Tibial artery (tissue), 4 donors: Measurements from ENCODE around the gene IGSF3.
A peak's percentile ranks its signal among the peaks of the same experiment; 100 is the strongest.

Source experiments
- DNase-seq, 2 donors: peaks; one replicate each; pipeline ENCODE4 v3.0.0-alpha.2; 2019
- H3K27ac ChIP-seq, 2 donors: fragments of 200-600 bp; sonication (generic) in 1 of 2; 1 replicate in 1 of 2; 2 replicates in 1 of 2; pipeline ENCODE4 v1.5.1; 2018 to 2019; ENCODE audit warnings: mild to moderate bottlenecking in 1 of 2
- H3K27me3 ChIP-seq, 2 donors: fragments of 200-600 bp; sonication (generic) in 1 of 2; one replicate each; pipeline versions ENCODE4 v1.5.1 to v1.6.0; 2016 to 2019
- H3K36me3 ChIP-seq, 3 donors: fragments of 200-600 bp; sonication (generic) in 2 of 3; one replicate each; pipeline ENCODE4 v1.5.1; 2016 to 2019; ENCODE audit warnings: mild to moderate bottlenecking in 2 of 3
- H3K4me1 ChIP-seq, 4 donors: fragments of 200-600 bp; sonication (generic) in 2 of 4; 1 replicate in 3 of 4; 2 replicates in 1 of 4; pipeline ENCODE4 v1.5.1; 2016 to 2019
- H3K4me3 ChIP-seq, 2 donors: fragments of 200-600 bp; sonication (generic) in 1 of 2; 1 replicate in 1 of 2; 2 replicates in 1 of 2; pipeline ENCODE4 v1.5.1; 2018 to 2019; ENCODE audit warnings: mild to moderate bottlenecking in 2 of 2
- H3K9me3 ChIP-seq, 3 donors: fragments of 200-600 bp; sonication (generic) in 1 of 3; one replicate each; pipeline ENCODE4 v1.5.1; 2016 to 2019
- intact Hi-C: fragments of 100-400 bp; cut with DNase I; formaldehyde crosslinking; loops from one replicate; pipeline ENCODE4 v1.15.0; 2023; ENCODE audit warnings: low total_unique reads
- TF ChIP-seq, protein P1 (sequence below), 2 experiments: fragments of 200-600 bp in 1 of 2; fragments of 450-650 bp in 1 of 2; IDR thresholded peaks; one replicate each; pipeline ENCODE4 v1.5.1; 2017 to 2019; ENCODE audit warnings: antibody characterized with exemption in 2 of 2, mild to moderate bottlenecking in 1 of 2, moderate library complexity in 1 of 2

The IGSF3 gene

DNA sequence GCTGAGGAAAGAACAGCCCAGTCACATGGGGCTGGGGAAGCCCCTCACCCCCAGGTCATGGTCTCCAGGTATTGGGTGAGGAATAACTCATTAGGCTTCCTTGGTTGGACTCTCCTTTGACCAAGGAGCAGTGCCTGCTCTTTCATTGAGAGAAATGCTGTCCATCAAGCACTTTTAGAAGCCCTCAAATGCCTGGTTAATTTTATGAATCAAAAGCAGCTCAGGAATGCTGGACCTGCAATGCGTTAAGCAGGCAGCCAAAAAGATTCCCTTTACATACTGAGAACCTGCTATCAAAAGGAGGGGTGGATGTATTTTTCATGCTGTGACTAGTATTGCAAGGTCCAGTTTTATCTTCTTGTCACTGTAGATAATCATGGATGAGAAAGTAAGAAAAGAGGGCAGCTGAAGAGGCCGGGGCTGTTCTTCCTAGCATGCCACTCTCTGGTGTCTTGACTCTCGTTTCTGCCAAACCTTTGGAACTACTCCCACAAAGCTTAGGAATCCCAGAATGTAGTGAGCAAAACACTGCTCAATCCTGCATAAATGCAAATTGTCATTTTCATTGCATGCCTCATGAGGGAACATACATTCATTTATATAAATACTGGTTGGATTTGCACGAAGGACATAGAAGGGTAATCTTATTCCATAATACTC, 94.6 kb downstream of the IGSF3 start:
- no peak overlapping the region for H3K4me3 ChIP-seq
- TF ChIP-seq, protein P1, sequence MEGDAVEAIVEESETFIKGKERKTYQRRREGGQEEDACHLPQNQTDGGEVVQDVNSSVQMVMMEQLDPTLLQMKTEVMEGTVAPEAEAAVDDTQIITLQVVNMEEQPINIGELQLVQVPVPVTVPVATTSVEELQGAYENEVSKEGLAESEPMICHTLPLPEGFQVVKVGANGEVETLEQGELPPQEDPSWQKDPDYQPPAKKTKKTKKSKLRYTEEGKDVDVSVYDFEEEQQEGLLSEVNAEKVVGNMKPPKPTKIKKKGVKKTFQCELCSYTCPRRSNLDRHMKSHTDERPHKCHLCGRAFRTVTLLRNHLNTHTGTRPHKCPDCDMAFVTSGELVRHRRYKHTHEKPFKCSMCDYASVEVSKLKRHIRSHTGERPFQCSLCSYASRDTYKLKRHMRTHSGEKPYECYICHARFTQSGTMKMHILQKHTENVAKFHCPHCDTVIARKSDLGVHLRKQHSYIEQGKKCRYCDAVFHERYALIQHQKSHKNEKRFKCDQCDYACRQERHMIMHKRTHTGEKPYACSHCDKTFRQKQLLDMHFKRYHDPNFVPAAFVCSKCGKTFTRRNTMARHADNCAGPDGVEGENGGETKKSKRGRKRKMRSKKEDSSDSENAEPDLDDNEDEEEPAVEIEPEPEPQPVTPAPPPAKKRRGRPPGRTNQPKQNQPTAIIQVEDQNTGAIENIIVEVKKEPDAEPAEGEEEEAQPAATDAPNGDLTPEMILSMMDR (IDR thresholded peaks at IDR 0.05): no peak
- no peaks in the 10 kb centered on the region for H3K36me3 ChIP-seq
- H3K27me3 ChIP-seq: no peaks in the 10 kb centered on the region
- H3K27ac ChIP-seq: no peak overlapping the region
- H3K9me3 ChIP-seq: no peaks in the 10 kb centered on the region
- intact Hi-C loops: loop anchor here (5.0 kb wide), 2 partner anchors 201 to 484 kb away; partner anchors contain the start of gene ATP1A1
- DNase-seq: no peak
- H3K4me1 ChIP-seq: peaks cover 0 to 32% (median 8%) of the 10 kb centered on the region in 4 donors

DNA sequence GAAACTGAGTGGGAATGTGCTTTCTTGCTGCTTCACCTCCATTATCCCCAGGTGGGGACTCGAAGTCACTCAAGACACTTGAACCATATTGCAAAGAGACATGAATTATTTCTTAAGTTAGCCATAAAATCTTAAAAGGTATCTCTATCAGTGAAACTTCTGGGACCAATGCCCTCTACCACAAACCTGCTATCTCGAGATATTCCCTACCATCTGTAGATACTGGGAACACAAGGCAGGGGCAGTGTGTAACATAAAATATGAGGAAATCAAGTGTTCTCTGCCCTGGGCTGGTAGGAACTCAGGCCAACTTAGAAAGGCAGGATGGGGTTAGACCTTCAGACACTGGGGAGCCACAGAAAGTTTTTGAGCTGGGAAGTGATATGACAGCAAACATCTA, 95.4 kb downstream of the IGSF3 start:
- peak overlapping the region; percentile 96 for H3K27ac ChIP-seq
- no peaks in the 10 kb centered on the region for H3K27me3 ChIP-seq
- no peaks in the 10 kb centered on the region for H3K36me3 ChIP-seq
- intact Hi-C loops: loop anchor here (5.0 kb wide), 2 partner anchors 200 to 485 kb away; partner anchors contain the start of gene ATP1A1
- H3K4me1 ChIP-seq: peaks cover 0 to 37% (median 8%) of the 10 kb centered on the region in 4 donors
- TF ChIP-seq, protein P1 (IDR thresholded peaks at IDR 0.05): no peak
- H3K9me3 ChIP-seq: no peaks in the 10 kb centered on the region
- no peak for DNase-seq
- no peak overlapping the region for H3K4me3 ChIP-seq

DNA sequence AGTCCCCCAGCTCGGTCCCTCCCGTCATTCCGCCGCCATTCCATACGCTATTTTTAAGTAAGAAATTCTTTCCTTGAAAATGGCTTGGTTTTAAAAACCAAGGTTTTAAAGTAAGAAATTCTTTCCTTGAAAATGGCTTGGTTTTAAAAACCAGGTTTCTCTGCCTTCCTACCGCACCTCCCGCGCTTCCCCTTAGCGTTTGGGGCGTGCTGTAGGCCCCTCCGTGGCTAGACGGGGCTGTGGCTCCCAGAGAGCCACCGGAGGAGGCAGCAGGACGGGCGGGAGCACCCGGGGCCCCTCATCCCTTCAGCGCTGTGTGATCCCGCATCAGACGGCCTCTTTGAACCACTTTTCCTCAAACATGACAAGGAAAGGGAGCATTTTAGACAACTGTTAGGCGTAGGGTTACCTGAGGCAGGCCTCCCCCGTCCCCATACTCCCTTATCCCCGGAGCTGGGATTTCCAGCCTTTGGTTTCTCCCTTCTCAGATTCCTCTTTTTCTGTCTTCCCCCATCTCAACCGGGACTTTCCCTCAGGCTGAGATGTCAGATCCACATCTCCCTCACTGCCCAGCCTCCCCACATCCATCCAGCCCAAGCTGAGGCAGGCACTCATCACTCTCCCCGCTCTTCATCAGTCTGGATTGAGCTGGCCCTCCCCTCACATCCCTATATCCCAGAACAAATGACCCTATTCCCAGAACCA, 96.2 kb downstream of the IGSF3 start:
- Histone ChIP-seq H3K9me3 (no peaks in the 10 kb centered on the region), H3K36me3 (no peaks in the 10 kb centered on the region), H3K27ac (peak overlapping the region; percentile 96), H3K4me3 (peak overlapping the region; percentile 88 to 90), H3K27me3 (no peaks in the 10 kb centered on the region), H3K4me1 (peaks cover 0 to 40% (median 8%) of the 10 kb centered on the region in 4 donors)
- DNase-seq: no peak
- TF ChIP-seq, protein P1 (IDR thresholded peaks at IDR 0.05): no peak
- intact Hi-C loops: loop anchor here (5.0 kb wide), 2 partner anchors 199 to 486 kb away; partner anchors contain the start of gene ATP1A1

DNA sequence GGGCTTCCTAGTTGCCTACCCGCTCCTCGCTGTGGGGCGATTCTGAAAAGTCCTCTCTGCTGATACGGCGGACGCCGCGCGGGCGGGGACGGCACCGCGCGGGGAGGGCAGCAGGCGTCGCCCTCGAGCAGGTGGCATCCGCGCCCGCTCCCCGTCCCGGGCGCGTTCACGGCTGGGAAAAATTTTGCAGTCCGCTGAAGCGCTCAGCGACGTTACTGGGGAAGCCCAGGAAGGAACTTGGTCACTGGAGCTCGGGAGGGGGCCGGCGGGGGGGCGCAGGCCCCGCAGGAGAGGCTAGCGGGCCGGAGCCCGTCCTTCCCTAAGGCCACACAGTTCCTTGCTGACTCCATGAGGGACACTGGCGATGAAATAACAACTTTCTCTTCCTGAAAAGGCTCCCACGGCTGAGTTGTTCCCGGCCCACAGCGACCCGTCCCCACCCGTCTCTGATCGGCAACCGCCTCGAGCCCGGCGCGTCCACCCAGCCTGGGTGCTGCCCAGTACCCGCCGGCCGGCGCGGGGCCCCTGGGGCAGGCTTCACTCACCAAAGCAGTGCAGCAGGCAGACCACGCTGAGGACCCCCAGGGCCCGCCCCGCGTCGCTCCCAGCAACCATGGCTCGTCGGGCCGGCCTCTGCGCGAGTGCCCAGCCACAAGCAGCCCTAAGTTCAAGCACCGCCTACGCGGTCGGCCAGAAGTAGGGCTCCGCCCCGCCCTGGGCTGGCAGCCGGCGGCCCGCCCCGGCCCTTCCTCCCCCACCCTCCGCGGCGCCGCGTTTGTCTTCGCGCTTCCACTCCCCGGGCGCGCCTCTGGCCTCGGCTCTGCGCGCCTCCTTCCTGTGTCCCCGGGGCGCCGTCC, 96.9 kb downstream of the IGSF3 start, which contains the start of gene CD58:
CD58 (minus strand) TSS at position 669 of the 857 bp plus-strand sequence; CDS start at position 615, 54 bp downstream.
- TF ChIP-seq, protein P1 (IDR thresholded peaks at IDR 0.05): peak; percentile 67 to 82
- DNase-seq: peak; percentile 88 to 95
- Histone ChIP-seq H3K4me3 (peak within 1 kb of the TSS; percentile 88 to 90), H3K36me3 (no peaks in the 10 kb centered on the region), H3K4me1 (peaks cover 0 to 47% (median 8%) of the 10 kb centered on the region in 4 donors), H3K27ac (peak within 1 kb of the TSS; percentile 96), H3K9me3 (no peaks in the 10 kb centered on the region), H3K27me3 (no peaks in the 10 kb centered on the region)
- intact Hi-C loops: loop anchor here (5.0 kb wide), 2 partner anchors 198 to 487 kb away; partner anchors contain the start of gene ATP1A1

DNA sequence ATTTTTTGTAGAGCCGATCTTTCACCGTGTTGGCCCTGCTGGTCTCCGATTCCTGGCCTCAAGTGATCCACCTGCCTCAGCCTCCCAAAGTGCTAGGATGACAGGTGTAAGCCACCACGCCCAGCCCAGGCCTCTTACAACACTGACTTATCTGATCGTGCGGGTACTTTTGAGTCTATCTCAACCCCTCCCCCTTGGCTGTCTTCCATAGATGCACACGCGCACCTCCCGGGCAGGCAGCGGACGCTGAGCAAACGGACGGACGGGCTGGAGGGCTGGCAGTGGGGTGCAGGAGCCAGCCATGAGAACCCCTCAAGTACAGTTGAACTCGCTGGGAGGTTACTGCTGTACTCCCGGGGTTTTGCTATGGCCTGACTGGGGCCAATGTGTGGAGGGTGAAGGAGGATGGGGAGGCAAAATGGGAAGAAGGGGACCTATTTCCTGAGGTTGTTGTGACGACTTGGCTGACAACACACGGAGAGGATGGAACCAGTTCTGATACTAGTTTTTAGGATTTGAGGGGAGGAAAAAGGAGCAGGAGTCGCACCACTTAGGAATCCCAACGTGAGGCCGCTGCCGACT, 97.7 kb downstream of the IGSF3 start:
- Histone ChIP-seq H3K27ac (peak overlapping the region; percentile 96), H3K36me3 (no peaks in the 10 kb centered on the region), H3K4me1 (peaks cover 0 to 46% (median 8%) of the 10 kb centered on the region in 4 donors), H3K9me3 (no peaks in the 10 kb centered on the region), H3K27me3 (no peaks in the 10 kb centered on the region), H3K4me3 (peak overlapping the region; percentile 88 to 90)
- peak; percentile 41 to 75 for DNase-seq
- TF ChIP-seq, protein P1 (IDR thresholded peaks at IDR 0.05): no peak
- intact Hi-C loops: loop anchor here (5.0 kb wide), 2 partner anchors 198 to 487 kb away; partner anchors contain the start of gene ATP1A1
